ENCODE results near the gene FAM241A.

Gene FAM241A

DNA sequence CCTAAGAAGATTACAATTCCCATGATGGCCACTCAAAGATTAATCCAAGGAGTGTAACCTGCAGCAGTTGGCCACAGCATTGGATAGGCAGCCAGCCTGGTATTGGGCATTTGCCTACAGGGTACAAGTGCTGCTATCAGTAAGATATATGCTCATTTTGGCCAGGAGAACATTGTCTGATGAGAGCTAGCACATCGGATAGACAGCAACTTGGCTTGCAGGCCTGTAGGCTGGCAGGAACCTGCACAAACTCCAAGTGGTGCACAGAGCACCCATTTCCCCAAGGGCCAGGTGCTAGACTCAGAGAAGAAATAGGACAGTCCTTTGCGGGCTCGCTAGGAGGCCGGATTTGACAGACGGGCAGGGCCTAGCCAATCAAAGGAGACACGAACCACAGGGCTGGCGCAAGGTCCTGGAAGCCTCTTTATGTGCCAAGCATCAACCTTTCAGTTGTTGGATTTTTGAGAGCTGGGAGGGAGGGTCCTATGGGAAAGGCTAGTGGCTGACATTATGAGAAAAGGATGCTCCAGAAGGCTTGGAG lies 74.6 kb downstream of the FAM241A start:
- FAIRE-seq: no peak

DNA sequence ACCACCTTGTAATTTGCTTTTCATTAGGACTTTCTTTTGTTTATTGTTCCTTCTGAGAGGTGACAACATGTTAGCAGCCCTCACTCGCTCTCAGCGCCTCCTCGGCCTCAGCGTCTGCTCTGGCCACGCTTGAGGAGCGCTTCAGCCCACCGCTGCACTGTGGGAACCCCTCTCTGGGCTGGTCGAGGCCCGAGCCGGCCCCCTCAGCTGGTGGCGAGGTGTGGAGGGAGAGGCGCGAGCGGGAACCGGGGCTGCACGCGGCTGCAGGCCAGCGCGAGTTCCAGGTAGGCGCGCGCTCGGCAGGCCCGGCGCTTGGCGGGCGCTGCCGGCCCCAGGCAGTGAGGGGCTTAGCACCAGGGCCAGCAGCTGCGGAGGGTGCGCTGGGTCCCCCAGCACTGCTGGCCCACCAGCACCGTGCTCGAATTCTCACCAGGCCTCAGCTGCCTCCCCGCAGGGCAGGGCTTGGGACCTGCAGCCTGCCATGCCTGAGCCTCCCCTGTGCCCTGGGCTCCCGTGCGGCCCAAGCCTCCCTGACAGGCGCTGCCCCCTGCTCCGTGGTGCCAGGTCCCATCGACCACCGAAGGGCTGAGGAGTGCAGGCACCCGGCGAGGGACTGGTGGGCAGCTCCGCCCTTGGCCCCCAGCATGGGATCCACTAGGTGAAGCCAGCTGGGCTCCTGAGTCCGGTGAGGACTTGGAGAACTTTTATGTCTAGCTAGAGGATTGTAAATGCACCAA lies 77.1 kb downstream of the FAM241A start:
- no peak for FAIRE-seq

DNA sequence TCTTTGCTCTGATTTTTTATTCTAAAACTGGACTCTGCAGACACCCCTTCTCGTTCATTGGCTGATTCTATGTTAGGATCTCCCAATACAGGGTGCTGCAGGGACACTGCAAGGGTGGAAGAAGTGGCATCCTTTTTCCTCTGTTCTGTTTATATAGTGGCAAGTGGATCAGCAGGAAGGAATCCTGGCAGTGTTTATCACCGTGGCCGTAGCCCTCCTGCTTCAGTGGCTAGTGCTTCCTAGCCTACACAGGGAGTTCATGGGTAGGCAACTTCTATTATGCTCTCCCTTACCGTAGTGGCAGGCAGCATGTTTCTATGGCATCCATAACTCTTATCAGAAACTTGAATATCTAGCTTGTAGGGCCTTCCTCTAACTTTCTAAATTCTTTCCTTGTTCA lies 79.9 kb downstream of the FAM241A start:
- no peak for FAIRE-seq

DNA sequence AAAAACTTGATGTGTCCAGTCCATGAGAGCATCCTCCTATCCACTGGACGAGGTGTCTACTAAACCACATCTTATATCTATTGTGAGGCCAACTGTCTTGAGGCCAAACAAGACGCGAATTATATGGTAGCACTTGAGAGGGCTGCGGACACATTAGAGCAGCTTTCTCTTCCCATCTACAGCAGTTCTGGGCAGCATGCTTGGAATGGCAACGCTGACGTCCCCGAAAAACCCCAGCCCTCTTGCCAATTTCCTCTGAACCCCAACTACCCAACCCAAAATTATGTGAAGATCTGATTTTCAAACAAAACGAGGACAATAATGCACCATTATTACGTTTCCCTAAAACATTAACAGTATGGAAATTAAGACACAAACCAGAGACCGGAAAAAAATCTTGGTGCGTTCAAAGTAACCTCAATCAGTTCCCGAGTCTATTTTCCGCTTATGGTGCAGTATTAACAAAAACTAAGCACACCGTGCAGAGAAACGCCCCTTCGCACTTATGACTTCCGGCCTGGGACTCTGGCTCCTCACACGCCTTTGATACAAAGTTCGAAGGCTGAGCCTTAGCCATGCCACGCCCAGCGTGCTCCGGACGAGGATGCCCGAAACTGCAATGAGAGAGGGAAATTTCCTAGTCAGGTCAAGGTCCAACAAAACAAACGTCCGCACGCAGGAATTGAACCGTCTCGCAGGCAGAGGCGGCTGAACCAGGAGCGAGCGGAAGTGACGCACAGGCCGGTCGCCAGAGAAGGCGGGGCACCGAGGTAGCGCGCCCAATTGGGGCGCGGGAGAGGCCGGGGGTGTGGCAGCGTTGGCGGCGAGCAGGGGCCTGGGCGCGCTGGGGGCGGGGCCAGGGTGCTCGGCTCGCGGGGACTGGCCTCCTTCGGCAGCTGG lies 85.9 kb downstream of the FAM241A start:
- peak; percentile 85 for FAIRE-seq

DNA sequence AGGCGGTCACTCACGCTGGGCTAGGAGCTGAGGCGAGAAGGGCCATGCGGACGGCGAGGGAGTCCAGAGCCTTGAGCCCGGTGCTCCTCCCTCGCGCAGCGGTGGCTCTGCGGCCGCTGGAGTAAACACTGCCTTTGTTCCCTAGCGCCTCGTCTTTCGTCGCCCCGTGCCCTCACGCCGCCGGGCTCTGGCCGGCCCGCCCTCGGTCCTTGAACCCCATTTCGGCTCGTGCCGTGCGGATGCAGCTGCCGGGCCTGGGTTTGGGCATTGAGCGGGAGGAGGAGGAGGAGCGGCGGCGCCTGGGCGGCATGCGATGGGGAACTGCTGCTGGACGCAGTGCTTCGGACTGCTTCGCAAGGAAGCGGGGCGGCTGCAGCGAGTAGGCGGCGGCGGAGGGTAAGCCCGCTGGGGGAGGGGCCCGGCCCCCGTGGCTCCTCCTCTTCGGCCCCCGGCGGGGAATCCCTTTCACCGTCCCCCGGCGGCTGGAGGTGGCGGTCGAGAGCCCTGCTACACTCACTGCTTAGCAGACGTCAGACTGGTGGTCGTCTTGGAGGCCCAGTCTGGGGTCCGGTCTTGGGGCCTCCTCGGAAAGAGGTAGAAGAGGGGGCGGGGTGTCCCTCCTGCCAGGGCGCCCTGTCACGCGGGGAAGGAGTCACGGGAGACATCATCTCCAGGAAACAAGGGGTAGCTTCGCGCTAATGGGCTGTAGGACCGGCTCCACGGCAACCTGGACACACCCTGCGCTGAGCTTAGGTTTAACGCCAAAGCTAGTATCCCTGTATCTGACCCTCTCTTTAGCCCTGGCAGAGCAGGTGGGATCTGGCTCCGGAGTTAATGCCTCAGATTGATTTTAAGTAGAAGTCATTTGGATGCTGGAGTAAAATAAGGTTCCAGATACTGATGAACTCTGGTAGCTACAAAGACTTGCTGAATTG lies 86.8 kb downstream of the FAM241A start, which contains the start of gene AP1AR:
Gene AP1AR (plus strand): TSS at position 9 of the 935 bp plus-strand sequence. CDS start 305 bp downstream, at position 314.
- no peak for FAIRE-seq

DNA sequence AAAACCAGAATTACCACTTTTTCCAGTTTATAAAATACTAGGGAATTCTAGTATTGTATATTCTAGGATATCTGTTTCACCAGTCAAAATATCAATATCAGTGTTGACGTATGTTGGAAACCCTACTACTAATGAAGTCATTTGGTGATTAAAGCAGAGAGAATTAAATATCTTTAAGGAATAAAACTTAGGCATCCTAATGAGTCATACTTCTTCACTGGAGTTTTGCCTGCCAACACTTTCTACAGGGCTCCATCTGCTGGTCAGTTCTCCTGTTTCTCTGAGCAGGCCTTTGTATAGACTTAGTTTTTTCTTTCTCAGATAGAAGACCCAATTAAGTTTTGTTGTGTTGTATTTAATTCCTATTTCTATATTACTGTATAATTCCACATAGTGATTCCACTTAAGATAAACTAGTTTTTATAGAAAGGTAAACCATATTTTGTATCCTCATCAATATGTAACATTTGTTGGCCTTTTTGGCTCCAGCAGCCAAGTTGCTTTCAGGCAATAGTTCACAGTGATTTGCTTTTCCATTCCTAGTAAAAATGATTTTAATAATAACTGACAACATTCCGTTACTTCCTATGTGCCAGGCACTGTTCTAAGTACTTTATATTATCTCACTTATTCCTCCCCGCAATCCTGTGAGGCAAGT lies 89.8 kb downstream of the FAM241A start:
- peak; percentile 94 for FAIRE-seq

DNA sequence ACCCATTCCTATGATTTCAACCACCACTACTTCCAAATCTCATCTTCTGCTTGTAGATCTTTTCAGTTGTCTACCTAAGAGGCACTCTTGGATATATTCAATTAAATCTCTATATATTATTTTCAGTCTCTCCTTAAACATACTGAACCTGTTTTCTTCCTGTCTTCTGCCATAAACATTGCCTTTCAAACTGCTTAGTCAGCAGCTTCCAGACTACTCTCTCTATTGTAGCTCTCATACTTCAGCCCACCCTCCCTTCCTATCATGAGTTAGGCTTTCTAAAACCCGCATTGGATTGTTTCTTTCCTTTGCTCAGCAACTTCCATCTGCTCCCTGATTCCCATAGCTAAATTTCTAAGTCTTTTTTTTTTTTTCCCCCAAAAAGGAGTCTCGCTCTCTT lies 90.8 kb downstream of the FAM241A start:
- no peak for FAIRE-seq

DNA sequence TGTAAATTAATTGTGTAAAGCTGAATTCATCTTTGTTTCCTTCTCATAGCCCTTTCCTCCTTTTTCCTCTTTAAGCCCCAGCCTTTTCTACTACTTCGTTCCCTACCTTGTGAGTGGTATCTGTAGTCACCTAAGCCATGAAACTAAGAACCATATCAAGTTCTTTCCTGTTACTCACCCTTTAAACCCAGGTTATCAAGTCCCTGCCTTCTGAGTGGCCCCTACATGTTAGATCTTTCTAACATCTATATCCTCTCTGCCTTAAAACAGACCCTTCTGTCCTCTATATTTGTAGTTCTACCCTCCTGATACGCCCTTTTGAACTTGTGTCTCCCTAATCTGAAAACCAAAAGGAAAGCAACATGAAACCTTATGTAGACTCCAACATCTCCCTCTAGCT lies 93.6 kb downstream of the FAM241A start:
- no peak for FAIRE-seq
